Activated CD4-positive, CD25-positive, alpha-beta regulatory T cell treated with anti-CD3 and anti-CD28 coated beads, Interleukin-2, amount 50 U/mL, for 72 hours (primary cell): ENCODE results near the gene AKNA.

Experiments used
- DNase-seq: peaks from one replicate; pipeline ENCODE4 v3.0.0; 2021

AKNA gene

GRCh38 chr9:114413861-114414301 is 26.1 kb upstream of the AKNA start:
- no peak for DNase-seq

- DNase-seq, result no peak
Measured at GRCh38 chr9:114412048-114412683, 24.4 kb upstream of the AKNA start.

- no peak for DNase-seq
Measured at GRCh38 chr9:114411452-114411851, 23.7 kb upstream of the AKNA start.

DNA sequence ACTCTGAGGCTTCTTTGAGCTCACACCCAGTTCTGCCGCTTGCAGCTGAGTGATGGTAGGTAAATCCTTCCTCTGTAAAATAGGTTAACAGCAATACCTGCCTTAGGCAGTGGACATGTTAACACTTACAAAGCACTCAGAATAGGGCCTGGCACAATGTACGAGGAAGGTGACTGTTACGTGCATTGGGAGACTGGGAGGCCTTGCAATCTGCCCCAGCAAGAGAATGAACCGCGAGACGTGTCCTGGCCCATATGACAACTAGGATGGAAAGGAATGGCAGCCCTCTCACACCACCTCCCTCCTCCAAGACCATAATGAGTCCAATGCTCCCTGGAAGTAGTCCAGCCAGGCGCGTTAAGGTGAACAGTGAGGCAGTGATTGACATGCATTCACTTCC is 23.1 kb upstream of the AKNA start:
- DNase-seq, result no peak

- DNase-seq, result no peak
Measured at GRCh38 chr9:114409842-114410241, 22.1 kb upstream of the AKNA start.

GRCh38 chr9:114409103-114409780 is 21.5 kb upstream of the AKNA start:
- DNase-seq, result no peak

DNA sequence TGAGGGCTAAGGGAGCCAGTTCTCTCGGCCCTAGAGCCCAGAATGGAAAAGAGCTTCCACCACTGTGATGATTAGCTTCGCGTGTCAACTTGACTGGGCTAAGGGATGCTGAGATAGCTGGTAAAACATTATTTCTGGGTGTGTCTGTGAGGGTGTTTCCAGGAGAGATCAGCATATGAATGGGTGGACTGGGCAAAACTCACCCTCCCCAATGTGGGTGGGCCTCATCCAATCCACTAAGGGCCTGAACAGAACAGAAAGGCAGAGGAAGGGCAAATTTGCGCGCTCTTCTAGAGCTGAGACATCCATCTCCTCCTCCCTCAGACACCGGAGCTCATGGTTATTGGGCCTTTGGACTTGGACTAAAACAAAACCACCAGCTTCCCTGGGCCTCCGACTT is 20.9 kb upstream of the AKNA start:
- no peak for DNase-seq

DNA sequence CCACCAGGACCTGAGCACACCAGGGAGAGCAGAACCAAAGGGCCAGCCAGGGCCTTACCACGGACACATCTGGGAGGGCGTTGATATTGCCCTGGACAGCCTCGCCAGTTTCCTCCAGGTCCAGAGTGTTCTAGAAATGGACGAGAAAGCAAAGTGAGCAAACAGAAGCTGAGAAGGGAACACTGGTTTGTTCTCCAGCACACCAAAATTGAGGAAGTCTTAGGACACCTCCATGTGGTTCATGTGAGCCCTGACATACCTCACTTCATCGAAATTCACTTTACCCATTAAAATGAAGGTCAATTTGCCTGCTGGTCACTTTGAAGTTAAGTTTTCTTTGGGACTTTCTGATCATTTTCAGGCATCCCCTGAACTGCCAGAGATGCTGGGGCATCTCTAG is 20.1 kb upstream of the AKNA start:
- no peak for DNase-seq

DNA sequence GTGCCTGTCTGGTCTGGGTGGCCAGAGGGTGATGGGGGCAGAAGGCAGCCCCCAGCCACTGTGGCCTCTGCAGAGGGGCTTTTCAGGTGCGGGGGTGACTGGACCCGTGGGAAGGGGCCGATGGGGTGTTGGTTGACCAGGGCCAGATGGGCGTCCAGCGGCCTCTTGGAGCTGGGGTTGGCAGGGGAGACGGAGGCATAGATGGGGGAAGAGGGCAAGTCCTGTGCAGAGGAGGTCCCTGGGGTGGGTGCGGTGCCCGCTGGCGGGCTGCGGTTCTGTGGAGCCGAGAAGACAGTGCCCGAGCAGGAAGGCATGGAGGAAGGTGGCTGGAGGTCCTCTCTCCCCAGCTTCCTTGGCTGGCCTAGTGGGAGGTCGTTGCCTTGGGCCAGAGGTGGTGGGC is 18.7 kb upstream of the AKNA start:
- DNase-seq, result no peak

DNA sequence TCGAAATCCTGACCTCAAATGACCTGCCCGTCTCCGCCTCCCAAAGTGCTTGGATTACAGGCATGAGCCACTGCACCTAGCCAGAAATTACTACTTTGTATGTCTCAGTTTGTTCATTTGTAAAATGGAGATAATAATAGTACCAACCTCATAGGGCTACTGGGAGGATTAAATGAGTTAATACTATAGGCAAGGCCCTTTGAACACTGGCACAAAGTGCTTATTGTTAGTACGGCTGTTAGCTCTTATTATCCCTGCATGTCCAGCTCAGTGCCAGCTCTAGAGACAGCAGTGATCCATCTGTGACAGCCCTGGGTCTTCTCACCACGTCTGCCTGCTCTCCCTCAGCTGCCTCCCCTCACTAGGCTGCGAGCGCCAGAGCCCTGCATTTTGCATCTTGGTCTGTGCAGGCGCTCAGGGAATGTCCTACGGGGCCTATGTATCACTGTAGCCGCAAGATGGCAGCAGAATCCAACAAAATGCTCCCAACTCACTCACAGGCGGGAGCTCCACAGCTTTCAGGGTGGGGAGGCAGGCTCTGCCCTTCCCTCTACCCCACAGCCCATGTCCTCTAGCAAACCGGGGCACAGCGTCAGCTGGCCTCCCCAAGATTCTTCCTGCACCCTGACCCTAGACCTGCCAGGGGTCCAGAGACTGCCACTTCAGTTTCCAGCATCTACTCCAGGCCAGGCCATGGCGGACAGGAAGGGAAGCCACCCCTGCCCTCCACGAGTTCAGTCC is 17.7 kb upstream of the AKNA start:
- peak; percentile 74 for DNase-seq

GRCh38 chr9:114404531-114404930 is 16.7 kb upstream of the AKNA start:
- no peak for DNase-seq

GRCh38 chr9:114403153-114403756 is 15.5 kb upstream of the AKNA start:
- DNase-seq, result no peak

DNA sequence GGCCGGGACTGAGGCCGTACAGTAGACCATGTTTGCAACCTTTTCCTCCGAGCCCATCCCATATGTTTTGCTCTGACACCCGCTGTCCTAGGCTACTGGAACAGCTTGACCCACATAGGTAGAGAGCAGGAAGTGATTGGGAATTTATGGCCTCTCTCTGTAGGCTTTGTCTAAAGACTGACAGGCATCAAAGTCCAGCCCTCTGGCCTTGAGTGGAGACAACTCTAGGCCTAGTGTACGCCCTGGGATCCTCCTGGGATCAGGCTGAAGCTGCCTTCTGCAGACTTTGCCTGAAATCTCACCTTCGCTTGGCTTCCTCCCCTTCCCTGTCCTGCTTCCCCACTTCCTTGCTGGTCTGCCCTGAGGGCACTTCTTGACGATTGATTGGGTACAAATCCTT is 13.6 kb upstream of the AKNA start:
- DNase-seq, result no peak

GRCh38 chr9:114400772-114401171 is 13.0 kb upstream of the AKNA start:
- DNase-seq, result no peak

DNA sequence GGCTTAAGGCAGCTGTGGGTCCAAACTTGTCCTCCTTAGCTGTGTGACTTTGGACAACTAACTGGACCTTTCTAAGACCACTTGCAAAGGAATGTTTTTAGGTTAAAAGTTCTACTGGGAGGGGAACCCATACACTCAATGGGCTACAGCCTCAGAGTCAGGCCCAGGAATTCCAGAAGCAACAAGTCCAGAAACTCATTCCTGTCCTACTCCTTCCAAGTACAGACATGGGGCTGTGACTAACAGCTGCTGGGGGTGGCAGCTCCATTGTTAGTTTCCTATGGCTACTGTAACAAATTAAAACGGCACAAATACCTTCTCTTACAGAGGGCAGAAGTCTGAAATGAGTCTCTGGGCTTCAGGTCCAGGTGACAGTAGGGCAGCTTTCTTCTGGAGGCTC is 12.4 kb upstream of the AKNA start:
- no peak for DNase-seq

DNA sequence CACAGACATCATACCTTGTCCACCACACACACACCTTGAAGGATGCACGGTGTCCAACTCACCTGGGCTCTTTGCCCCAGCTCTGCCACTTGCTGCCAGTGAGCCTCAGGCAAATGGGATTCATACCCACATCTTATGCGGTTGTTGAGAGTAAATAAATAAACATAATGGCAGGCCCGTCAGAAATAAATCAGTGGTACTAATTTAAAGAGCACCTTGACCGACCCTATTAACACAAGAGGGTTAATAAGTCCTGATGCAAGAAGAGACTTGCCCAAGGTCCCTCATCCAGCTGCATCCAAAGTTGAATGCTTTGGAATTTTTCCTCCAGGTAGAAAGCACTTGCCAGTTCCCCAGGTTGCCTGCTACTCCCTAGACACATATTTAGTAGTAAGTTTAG is 11.6 kb upstream of the AKNA start:
- no peak for DNase-seq

DNA sequence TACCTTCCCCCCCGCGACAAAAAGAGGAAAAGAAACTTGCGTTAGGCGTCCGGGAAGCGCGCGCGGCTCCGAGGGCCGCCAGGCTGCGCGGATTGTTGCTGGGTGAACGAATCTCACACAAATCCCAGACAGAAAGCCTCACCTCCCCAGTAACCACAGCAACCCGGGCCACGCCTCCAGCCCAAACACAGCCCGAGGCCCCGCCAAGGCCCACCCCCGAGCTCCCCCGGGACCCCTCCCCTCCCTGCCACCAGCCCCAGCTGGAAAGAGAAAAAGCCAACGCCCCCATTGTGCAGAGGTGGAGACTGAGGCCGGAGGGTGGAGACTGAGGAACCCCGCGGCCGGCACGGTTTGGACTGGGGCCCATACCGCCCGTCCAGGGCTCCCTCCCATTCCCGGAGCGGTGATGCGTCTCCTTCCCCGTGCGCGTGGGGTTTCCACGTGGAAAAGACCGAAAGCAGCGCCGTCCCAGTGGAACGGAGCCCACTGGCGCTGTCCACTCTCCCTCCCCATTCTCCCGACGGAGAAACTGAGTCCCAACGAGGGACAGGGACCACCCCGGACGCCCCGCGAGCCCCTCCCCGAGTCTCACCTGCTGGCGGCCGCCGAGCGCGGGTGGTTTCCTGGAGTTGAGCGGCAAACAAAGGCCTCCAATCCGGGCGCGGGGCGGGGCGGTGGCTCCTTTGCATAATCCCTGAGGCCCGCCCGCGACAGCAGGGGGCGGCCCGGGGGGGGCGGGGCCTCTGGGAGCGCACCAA is 10.2 kb upstream of the AKNA start:
- DNase-seq, result peak; percentile 97

- no peak for DNase-seq
Measured at GRCh38 chr9:114397219-114397847, 9.6 kb upstream of the AKNA start.

DNA sequence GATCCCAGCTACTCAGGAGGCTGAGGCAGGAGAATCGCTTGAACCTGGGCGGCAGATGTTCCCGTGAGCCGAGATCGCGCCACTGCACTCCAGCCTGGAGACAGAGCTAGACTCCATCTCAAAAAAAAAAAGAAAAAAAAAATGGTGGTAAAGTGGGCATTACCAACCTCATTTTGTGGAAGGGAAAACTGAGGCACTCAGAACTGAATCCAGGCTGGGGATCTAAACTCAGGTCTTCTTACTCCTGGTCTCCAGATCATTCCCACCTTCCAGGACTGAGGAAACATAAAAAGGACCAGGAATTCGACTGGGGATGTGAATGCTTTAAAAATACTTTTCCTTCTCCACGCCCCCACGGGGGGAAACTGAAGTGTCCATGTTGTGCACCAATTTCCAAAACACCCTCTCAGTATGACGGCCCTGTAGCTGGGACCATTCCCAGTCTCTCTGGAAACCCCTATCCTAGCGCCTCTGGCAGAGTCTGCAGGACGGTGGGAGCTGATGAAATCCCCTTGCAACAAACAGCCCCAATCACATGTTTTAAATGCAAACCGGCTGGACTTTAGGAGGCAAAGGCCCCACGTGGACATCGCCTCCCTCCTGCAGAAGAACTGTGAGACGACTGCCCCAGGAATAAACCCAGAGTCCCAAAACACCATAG is 8.9 kb upstream of the AKNA start:
- DNase-seq, result no peak

DNA sequence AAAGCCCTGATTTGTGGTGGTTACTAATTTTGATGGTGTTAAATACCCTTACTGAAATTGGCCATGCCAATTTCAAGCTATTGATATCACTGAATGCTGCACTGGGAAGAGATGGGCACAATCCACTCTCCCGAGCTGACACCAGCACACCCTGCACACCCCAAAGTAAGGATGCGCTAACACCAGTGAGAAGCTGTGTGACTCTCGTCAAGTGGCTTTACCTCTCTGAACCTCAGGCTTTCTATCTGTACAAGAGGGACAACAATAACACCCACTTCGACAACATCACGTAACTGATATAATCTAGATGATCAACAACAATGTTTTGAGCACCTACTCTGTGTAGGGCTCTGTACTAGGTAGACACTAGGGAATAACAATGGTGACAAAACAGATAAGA is 8.0 kb upstream of the AKNA start:
- DNase-seq, result no peak

DNA sequence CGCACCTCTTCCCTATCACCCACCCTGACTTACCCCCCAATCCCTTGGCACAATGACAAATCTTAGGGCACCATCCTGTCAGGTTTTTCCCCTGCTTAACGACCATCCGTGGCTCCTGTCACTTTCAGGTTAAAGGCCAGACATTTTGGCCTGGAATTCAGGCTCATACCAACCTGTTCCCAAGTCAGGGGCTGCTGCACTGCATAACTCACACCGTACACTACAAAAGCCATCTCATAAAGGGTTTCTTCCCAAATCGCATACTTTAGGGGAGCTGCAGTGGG is 7.5 kb upstream of the AKNA start:
- DNase-seq, result no peak
